Panc1 (cell line): ENCODE results near the gene SLC4A1AP.

ENCODE experiments used
- POLR2AphosphoS5 ChIP-seq: IDR thresholded peaks from 2 replicates; pipeline ENCODE4 v1.6.1; 2012; ENCODE audit warnings: mild to moderate bottlenecking, low read depth, low read length, moderate library complexity
- SIN3A ChIP-seq: IDR thresholded peaks from 2 replicates; pipeline ENCODE4 v1.6.1; 2012; ENCODE audit warnings: low read depth, mild to moderate bottlenecking, low read length, moderate library complexity, borderline replicate concordance; ENCODE audit not compliant: insufficient read depth
- TF ChIP-seq, protein P1 (sequence below): fragments of 450-650 bp; IDR thresholded peaks from 2 replicates; pipeline ENCODE4 v1.5.1; 2017; ENCODE audit warnings: mild to moderate bottlenecking
- TF ChIP-seq, protein P2 (sequence below), 2 experiments: IDR thresholded peaks; 2 replicates each; pipeline ENCODE4 v1.6.1; 2011 to 2012; ENCODE audit warnings: low read depth in 2 of 2, control low read depth in 1 of 2, low read length in 1 of 2, mild to moderate bottlenecking in 1 of 2, moderate library complexity in 1 of 2; ENCODE audit not compliant: insufficient read depth in 1 of 2

DNA sequence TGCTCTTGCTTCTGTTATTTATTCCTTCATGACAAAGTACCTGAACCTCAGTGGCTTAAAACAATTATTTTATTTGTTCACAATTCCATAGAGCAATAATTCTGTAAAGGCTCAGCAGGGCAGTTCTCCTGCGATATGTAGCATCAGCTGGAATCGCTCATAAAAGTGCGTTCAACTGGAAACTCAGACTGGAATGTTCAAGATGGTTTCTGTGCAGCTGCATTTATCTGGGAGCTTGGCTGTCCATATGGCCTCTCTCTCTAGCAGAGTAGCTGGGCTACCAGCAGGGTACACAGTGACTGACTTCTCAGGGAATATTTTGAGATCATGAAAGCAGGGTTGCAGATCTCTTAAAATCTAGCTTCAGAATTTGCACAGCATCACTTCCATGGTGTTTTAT lies 48.4 kb upstream of the SLC4A1AP start:
- TF ChIP-seq, protein P1, sequence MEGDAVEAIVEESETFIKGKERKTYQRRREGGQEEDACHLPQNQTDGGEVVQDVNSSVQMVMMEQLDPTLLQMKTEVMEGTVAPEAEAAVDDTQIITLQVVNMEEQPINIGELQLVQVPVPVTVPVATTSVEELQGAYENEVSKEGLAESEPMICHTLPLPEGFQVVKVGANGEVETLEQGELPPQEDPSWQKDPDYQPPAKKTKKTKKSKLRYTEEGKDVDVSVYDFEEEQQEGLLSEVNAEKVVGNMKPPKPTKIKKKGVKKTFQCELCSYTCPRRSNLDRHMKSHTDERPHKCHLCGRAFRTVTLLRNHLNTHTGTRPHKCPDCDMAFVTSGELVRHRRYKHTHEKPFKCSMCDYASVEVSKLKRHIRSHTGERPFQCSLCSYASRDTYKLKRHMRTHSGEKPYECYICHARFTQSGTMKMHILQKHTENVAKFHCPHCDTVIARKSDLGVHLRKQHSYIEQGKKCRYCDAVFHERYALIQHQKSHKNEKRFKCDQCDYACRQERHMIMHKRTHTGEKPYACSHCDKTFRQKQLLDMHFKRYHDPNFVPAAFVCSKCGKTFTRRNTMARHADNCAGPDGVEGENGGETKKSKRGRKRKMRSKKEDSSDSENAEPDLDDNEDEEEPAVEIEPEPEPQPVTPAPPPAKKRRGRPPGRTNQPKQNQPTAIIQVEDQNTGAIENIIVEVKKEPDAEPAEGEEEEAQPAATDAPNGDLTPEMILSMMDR = no peak
- TF ChIP-seq, protein P2, sequence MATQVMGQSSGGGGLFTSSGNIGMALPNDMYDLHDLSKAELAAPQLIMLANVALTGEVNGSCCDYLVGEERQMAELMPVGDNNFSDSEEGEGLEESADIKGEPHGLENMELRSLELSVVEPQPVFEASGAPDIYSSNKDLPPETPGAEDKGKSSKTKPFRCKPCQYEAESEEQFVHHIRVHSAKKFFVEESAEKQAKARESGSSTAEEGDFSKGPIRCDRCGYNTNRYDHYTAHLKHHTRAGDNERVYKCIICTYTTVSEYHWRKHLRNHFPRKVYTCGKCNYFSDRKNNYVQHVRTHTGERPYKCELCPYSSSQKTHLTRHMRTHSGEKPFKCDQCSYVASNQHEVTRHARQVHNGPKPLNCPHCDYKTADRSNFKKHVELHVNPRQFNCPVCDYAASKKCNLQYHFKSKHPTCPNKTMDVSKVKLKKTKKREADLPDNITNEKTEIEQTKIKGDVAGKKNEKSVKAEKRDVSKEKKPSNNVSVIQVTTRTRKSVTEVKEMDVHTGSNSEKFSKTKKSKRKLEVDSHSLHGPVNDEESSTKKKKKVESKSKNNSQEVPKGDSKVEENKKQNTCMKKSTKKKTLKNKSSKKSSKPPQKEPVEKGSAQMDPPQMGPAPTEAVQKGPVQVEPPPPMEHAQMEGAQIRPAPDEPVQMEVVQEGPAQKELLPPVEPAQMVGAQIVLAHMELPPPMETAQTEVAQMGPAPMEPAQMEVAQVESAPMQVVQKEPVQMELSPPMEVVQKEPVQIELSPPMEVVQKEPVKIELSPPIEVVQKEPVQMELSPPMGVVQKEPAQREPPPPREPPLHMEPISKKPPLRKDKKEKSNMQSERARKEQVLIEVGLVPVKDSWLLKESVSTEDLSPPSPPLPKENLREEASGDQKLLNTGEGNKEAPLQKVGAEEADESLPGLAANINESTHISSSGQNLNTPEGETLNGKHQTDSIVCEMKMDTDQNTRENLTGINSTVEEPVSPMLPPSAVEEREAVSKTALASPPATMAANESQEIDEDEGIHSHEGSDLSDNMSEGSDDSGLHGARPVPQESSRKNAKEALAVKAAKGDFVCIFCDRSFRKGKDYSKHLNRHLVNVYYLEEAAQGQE (IDR thresholded peaks at IDR 0.05; ENCODE audit: insufficient read depth in 1 of 2, low read depth in 2 of 2, low read length in 1 of 2) = no peak
- TF ChIP-seq POLR2AphosphoS5 (no peak), SIN3A (no peak)
